H1 (cell line): ENCODE measurements around the gene DHDDS.

Source experiments
- CEBPB ChIP-seq: IDR thresholded peaks from 2 replicates; pipeline ENCODE4 v1.6.1; 2012; ENCODE audit warnings: low read depth, low read length
- CREB1 ChIP-seq: IDR thresholded peaks from 2 replicates; pipeline ENCODE4 v1.6.1; 2012; ENCODE audit warnings: inconsistent platforms
- CTCF ChIP-seq, 3 experiments: IDR thresholded peaks; 1 replicate in 2 of 3; 2 replicates in 1 of 3; pipeline versions ENCODE4 v1.5.1 to v1.6.1; 2011; ENCODE audit warnings: low read length in 3 of 3, mild to moderate bottlenecking in 3 of 3, inconsistent platforms in 2 of 3, low read depth in 1 of 3, moderate library complexity in 1 of 3; ENCODE audit not compliant: insufficient read depth in 1 of 3; ENCODE audit errors: control extremely low read depth in 1 of 3
- EZH2 ChIP-seq: fragments of 200-600 bp; sonication (generic); IDR thresholded peaks from 2 replicates; pipeline ENCODE4 v1.7.1; 2012; ENCODE audit warnings: low read depth, mild to moderate bottlenecking, moderate library complexity, low read length, inconsistent platforms; ENCODE audit not compliant: severe bottlenecking
- KDM5A ChIP-seq: fragments of 200-600 bp; IDR thresholded peaks from 2 replicates; pipeline ENCODE4 v1.7.1; 2012; ENCODE audit warnings: mild to moderate bottlenecking, low read length, inconsistent platforms, mixed read lengths
- RBBP5 ChIP-seq: IDR thresholded peaks from 2 replicates; pipeline ENCODE4 v1.7.1; 2012; ENCODE audit warnings: low read depth, mild to moderate bottlenecking, inconsistent platforms, low read length, moderate library complexity, borderline replicate concordance

GRCh38 chr1:26517766-26518049, 85.6 kb downstream of the DHDDS start:
- TF ChIP-seq CTCF (IDR thresholded peaks at IDR 0.05; ENCODE audit: control extremely low read depth in 1 of 3, insufficient read depth in 1 of 3, low read depth in 1 of 3, low read length in 3 of 3) (no peak), CEBPB (no peak), KDM5A (no peak), EZH2 (no peak), RBBP5 (no peak), CREB1 (no peak)
